ENCODE data around the gene TMEM161A.
A peak's percentile ranks its signal among the peaks of the same experiment; 100 is the strongest.

Gene TMEM161A

DNA sequence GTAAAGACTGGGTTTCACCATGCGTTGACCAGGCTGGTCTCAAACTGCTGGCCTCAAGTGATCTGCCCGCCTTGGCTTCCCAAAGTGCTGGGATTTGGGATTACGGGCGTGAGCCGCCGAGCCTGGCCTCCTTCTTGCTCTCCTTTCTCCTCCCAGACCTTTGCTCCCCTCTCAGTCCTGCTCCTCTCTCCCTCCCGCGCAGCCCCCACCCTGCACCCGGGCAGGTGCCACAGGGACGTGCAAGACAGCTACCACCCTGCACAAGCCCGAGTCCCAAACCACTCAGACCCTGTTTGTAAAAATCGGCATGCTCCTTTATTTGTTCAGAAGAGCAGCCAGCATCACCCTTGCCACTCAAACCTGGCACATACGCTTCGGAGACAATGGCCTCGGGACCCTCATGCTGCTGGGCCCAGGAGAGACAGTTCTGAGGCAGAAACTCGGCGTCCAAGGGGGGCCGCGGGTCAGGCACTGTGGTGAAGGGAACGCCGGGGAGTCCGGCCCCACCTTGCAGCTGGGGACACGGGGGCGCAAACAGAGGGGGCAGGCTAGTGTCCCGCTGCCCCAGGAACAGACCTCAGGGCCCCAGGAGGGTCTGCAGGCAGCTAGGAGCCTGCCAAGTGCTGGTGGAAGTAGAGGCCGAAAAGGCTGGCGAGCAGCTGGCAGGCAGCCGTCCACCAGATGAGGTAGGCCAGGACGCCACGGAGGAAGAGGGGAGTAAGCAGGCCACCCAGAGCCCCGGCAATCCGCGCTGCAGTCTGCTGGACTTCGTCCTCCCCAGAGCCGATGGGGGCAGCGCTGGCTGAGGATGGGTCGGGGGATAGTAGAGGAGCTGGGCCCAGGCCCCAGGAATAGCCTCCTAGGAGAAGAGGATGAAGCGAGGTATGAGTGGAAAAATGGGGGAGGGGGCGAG lies 18.7 kb downstream of the TMEM161A start:
- TF ChIP-seq CTCF (IDR thresholded peaks at IDR 0.05; ENCODE audit: low read depth, low read length), result no peak
- no peak overlapping the region for H3K4me3 ChIP-seq (ENCODE audit: low read depth, low read length)

GRCh38 chr19:19115954-19116353 lies 22.3 kb downstream of the TMEM161A start:
- no peak overlapping the region for H3K4me3 ChIP-seq (ENCODE audit: low read depth, low read length)
- TF ChIP-seq CTCF (IDR thresholded peaks at IDR 0.05; ENCODE audit: low read depth, low read length), result peak; percentile 61

- H3K4me3 ChIP-seq (ENCODE audit: low read depth, low read length), result no peak overlapping the region
- no peak for TF ChIP-seq CTCF (IDR thresholded peaks at IDR 0.05; ENCODE audit: low read depth, low read length)
Observed at GRCh38 chr19:19113040-19113626, 25.1 kb downstream of the TMEM161A start.

DNA sequence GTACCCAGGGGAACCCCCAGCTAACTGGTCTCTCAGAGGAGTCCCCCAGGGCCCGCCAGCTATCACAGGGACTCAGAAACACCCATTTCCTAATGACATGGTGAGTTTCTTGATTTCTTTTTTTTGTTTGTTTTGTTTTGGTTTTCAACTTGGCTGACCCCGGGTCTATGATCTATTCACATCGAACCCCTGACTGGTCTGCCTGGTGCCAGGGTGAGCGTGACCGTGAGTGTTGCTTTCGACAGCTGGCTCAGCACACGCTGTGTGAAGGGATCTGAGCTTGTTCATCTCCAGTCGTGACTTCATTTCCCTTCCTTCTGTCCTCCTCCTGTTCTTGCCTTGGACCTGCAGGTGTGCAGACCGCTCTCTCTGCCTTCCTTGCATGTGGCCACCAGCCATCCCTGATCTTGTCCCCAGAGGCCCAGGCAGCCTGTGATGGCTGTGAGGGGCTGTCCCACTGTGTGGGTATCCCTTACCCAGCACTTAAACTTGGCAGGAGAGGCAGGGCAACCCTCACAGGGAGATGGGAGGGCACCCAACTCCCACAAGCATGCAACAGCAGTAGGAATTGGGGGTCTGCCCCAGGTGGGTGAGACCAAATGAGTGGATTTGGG lies 26.2 kb downstream of the TMEM161A start:
- no peak overlapping the region for H3K4me3 ChIP-seq (ENCODE audit: low read depth, low read length)
- TF ChIP-seq CTCF (IDR thresholded peaks at IDR 0.05; ENCODE audit: low read depth, low read length), result no peak

DNA sequence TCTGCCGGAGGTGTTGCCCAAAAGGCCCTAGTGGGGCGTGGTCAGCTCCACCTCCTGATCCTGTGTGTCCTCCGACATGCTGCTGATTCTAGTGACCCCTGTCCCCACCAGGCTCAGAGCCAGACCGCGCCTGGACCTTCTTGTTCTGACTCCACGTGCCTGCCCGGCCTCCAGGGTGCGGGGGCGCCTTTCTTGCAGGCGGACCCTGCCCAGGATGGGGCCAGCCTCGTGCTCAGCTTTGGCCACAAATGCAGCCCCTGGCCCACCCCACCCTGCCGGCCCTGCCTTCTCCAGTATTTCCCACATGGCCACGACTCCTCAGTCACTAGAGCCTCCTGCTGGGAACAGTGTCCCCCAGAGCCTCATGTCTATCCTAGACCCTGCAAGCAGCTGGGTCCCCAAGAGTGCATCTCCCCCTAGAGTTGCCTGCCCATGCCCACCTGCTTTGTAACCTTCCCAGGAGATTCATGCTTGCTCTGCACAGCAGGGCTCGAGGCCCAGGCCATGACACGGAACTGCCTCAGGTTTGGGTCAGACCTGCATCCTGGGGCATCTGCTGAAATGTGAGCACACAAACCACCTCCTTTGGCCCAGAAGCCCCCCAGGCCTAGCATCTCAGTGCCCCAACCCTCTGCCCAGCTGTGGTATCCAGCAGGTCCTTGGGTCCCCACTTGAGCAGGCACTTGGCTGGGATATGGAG lies 27.0 kb downstream of the TMEM161A start:
- TF ChIP-seq CTCF (IDR thresholded peaks at IDR 0.05; ENCODE audit: low read depth, low read length), result no peak
- no peak overlapping the region for H3K4me3 ChIP-seq (ENCODE audit: low read depth, low read length)

- no peak overlapping the region for H3K4me3 ChIP-seq (ENCODE audit: low read depth, low read length)
- peak; percentile 35 for TF ChIP-seq CTCF (IDR thresholded peaks at IDR 0.05; ENCODE audit: low read depth, low read length)
Observed at GRCh38 chr19:19110410-19111135, 27.7 kb downstream of the TMEM161A start.

Measured in WI38 (cell line).